NT2/D1 (cell line): ENCODE data around the gene SLC9A9.

Experiments used
- DNase-seq: peaks from one replicate; pipeline ENCODE4 v3.0.0-alpha.2; 2011; ENCODE audit warnings: low read depth, low spot score
- H3K27me3 ChIP-seq: 2 replicates; pipeline ENCODE4 v1.6.0; 2011; ENCODE audit warnings: mild to moderate bottlenecking; ENCODE audit not compliant: insufficient read length, insufficient read depth
- H3K36me3 ChIP-seq: 2 replicates; pipeline ENCODE4 v1.6.1; 2011; ENCODE audit warnings: mild to moderate bottlenecking, low read length, mixed read lengths; ENCODE audit not compliant: insufficient read depth, insufficient read length
- H3K4me1 ChIP-seq: 2 replicates; pipeline ENCODE4 v1.5.1; 2011; ENCODE audit not compliant: insufficient read depth, insufficient read length
- H3K4me3 ChIP-seq: 2 replicates; pipeline ENCODE4 v1.5.1; 2011; ENCODE audit warnings: low read depth; ENCODE audit not compliant: insufficient read length
- H3K9ac ChIP-seq: 2 replicates; pipeline ENCODE4 v1.6.0; 2011; ENCODE audit warnings: low read depth; ENCODE audit not compliant: insufficient read length
- H3K9me3 ChIP-seq: 2 replicates; pipeline ENCODE4 v1.5.1; 2011; ENCODE audit warnings: mild to moderate bottlenecking, low read length; ENCODE audit not compliant: insufficient read depth
- SUZ12 ChIP-seq: IDR thresholded peaks from 2 replicates; pipeline ENCODE4 v1.6.1; 2011; ENCODE audit not compliant: insufficient read length, insufficient read depth; ENCODE audit errors: extremely low read depth
- YY1 ChIP-seq: IDR thresholded peaks from 2 replicates; pipeline ENCODE4 v1.6.1; 2011; ENCODE audit not compliant: insufficient read length, insufficient read depth
- ZNF274 ChIP-seq: IDR thresholded peaks from 2 replicates; pipeline ENCODE4 v1.6.1; 2011; ENCODE audit warnings: mild to moderate bottlenecking, low read depth, low read length

SLC9A9 gene

GRCh38 chr3:143754090-143754489 is 94.2 kb downstream of the SLC9A9 start:
- no peak for DNase-seq
- TF ChIP-seq SUZ12 (no peak), YY1 (no peak), ZNF274 (no peak)
- no peaks in the 10 kb centered on the region for H3K27me3 ChIP-seq

GRCh38 chr3:143753456-143753855 is 94.8 kb downstream of the SLC9A9 start:
- Histone ChIP-seq H3K4me1 (no peaks in the 10 kb centered on the region), H3K4me3 (no peak overlapping the region), H3K9me3 (no peaks in the 10 kb centered on the region), H3K36me3 (no peaks in the 10 kb centered on the region), H3K27me3 (no peaks in the 10 kb centered on the region), H3K9ac (no peak overlapping the region)
- TF ChIP-seq SUZ12 (no peak), ZNF274 (no peak), YY1 (no peak)
- no peak for DNase-seq

More at GRCh38 chr3:143754090-143754489, 94.2 kb downstream of the SLC9A9 start:
- Histone ChIP-seq H3K9ac (no peak overlapping the region), H3K36me3 (no peaks in the 10 kb centered on the region), H3K4me3 (no peak overlapping the region), H3K9me3 (no peaks in the 10 kb centered on the region), H3K4me1 (no peaks in the 10 kb centered on the region)

GRCh38 chr3:143753006-143753405 is 95.3 kb downstream of the SLC9A9 start:
- Histone ChIP-seq H3K4me1 (no peaks in the 10 kb centered on the region), H3K36me3 (no peaks in the 10 kb centered on the region), H3K9ac (no peak overlapping the region), H3K27me3 (no peaks in the 10 kb centered on the region), H3K9me3 (no peaks in the 10 kb centered on the region), H3K4me3 (no peak overlapping the region)
- DNase-seq, result no peak
- no peak for TF ChIP-seq SUZ12
- no peak for TF ChIP-seq ZNF274
- no peak for TF ChIP-seq YY1

- no peak overlapping the region for H3K4me3 ChIP-seq
- no peaks in the 10 kb centered on the region for H3K27me3 ChIP-seq
- no peak for DNase-seq
- TF ChIP-seq SUZ12, result no peak
- no peak for TF ChIP-seq ZNF274
- TF ChIP-seq YY1, result no peak
- H3K4me1 ChIP-seq, result no peaks in the 10 kb centered on the region
- no peaks in the 10 kb centered on the region for H3K9me3 ChIP-seq
- H3K9ac ChIP-seq, result no peak overlapping the region
- H3K36me3 ChIP-seq, result no peaks in the 10 kb centered on the region
Observed at GRCh38 chr3:143751643-143752178, 96.6 kb downstream of the SLC9A9 start.

- Histone ChIP-seq H3K36me3 (no peaks in the 10 kb centered on the region), H3K27me3 (no peaks in the 10 kb centered on the region), H3K9me3 (no peaks in the 10 kb centered on the region), H3K4me1 (no peaks in the 10 kb centered on the region), H3K9ac (no peak overlapping the region), H3K4me3 (no peak overlapping the region)
- DNase-seq, result no peak
- TF ChIP-seq YY1 (no peak), ZNF274 (no peak), SUZ12 (no peak)
Observed at GRCh38 chr3:143750841-143751240, 97.4 kb downstream of the SLC9A9 start.

- Histone ChIP-seq H3K9me3 (no peaks in the 10 kb centered on the region), H3K4me1 (no peaks in the 10 kb centered on the region), H3K9ac (no peak overlapping the region), H3K4me3 (no peak overlapping the region), H3K27me3 (no peaks in the 10 kb centered on the region), H3K36me3 (no peaks in the 10 kb centered on the region)
- TF ChIP-seq ZNF274 (no peak), SUZ12 (no peak), YY1 (no peak)
- DNase-seq, result no peak
Observed at GRCh38 chr3:143749926-143750325, 98.3 kb downstream of the SLC9A9 start.

GRCh38 chr3:143737065-143737464 is 111.2 kb downstream of the SLC9A9 start:
- Histone ChIP-seq H3K4me1 (no peaks in the 10 kb centered on the region), H3K36me3 (no peaks in the 10 kb centered on the region), H3K9ac (no peak overlapping the region), H3K9me3 (no peaks in the 10 kb centered on the region), H3K4me3 (no peak overlapping the region), H3K27me3 (no peaks in the 10 kb centered on the region)
- TF ChIP-seq SUZ12 (no peak), YY1 (no peak), ZNF274 (no peak)
- DNase-seq, result no peak
